GM19025 (cell line): ENCODE data around the gene LRRC49.
"Not testable (repeated sequence)": the region's sequence is repeated elsewhere in the genome, so short reads cannot be mapped to it uniquely, and the experiment has no call there.

ENCODE experiments used
- ATAC-seq: cut with Tn5 transposase; IDR thresholded peaks from one replicate; pipeline ENCODE4 v1.9.1; 2021; ENCODE audit warnings: mild to moderate bottlenecking, low read depth, moderate library complexity; ENCODE audit not compliant: unreplicated experiment

LRRC49 gene, protein sequence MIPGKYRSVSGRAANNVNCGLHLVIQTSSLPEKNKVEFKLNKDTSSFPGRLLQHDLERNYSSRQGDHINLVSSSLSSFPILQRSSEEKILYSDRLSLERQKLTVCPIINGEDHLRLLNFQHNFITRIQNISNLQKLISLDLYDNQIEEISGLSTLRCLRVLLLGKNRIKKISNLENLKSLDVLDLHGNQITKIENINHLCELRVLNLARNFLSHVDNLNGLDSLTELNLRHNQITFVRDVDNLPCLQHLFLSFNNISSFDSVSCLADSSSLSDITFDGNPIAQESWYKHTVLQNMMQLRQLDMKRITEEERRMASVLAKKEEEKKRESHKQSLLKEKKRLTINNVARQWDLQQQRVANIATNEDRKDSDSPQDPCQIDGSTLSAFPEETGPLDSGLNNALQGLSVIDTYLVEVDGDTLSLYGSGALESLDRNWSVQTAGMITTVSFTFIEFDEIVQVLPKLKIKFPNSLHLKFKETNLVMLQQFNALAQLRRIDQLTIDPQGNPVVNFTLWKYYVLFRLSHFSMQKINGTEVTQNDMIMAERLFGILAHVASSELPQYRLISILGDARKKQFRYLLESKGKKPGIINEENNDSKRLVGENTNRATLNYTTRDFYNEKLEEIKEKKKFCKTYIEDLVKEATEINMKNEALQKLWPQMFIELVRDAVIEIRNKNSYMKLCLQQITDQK

DNA sequence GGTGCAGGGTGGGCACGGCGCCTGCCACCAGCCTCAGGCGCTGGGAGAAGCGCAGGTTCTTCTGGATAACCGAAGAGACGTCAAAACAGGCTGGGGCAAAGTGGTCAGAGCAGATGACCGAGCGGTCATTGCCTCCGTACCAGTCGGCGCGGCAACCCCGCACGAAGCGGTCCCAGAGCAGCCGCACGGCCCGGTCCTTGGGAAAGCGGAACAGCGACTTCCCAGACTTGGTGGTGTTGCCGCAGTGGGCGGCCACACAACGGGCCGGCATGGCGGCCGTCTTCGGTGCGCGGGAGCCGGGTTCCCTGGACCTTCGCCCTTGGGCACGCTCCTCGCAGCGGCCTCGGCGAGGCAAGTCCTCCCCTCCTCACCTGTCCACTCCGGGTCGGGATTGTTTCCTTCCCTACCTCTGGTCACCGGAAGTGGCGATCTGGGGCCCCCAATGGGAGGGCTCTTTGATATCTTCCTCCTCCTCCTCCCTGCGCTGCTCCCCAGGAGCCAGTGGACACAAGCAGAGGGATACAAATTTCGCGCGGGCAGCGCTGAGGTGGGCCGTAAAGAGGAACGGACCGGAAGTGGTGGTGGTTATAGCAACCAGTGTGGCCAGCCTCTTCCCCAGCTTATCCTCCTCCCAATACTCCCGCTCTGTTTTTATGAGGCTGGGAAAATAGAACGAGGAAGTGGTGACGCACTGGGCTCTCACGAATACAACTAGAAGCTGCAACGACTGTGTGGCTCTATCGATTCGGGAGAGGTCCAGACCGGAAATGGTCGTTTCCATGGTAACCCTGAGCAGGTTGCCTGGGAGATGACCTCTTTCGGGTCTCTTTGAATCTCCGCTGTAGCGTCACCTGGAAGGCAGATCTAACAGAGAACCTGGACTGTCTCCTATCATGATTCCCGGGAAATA, at the start of gene LRRC49, which contains the start of gene THAP10:
Gene LRRC49, plus strand, starts transcription at position 825 of the 910 bp plus-strand sequence. Its CDS starts 69 bp downstream, at position 894.
Gene THAP10, minus strand, starts transcription at position 432 of the 910 bp plus-strand sequence. Its CDS starts 161 bp downstream, at position 271.
- ATAC-seq, result peak; percentile 68

DNA sequence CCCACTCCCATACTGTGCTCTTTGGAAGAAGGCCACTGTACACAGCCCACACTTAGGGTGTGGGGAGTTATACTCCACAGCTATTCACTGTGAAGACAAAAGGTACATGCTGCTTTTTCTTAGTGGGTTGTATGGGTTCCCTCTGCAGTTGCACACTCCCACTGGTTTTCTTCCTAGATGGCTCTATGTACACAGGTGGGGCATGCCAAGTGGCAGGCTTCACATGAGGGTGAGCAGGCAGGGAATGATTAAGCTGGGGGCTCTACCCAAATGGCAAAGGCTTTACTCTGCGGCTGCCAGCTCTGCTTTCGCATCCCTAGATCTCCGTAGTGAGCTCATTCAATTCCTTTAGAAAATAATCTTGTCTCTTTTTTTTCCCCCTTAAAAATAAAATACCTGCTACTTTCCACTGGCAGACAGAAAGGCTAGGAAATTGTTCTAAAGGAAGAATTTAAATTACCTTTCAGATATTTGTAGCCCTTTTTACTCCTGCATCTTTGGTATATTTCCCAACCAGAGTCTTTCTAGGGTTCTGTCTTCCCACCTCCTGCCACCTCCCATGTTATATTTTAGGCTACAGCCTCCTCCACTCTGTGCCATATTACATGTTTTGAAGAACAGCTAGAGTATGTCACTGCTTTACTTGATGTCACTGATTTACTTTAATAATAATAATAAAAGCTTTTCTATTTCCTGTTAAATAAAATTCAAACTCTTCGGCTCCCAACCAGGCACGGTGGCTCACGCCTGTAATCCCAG, 46.8 kb upstream of the LRRC49 start:
- no peak for ATAC-seq

DNA sequence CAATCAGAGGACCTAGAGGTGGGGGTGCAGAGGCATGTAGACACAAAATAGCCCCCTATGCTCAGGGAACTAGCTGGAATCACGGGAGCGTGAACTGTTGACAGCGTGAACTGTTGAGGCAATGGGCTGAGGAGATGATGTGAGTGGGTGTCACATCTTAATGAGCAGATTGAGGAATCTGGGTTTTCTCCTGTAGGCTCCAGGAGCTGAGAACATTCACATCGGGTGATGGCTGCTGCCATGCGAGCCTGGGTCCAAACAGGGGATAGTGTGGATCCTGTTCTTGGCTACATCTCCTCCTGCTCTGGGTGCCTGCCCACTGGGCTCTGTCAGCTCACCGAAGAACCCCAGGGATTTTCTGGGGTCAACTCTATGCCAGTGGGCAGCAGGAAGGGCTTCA, 40.7 kb upstream of the LRRC49 start:
- ATAC-seq, result no peak

DNA sequence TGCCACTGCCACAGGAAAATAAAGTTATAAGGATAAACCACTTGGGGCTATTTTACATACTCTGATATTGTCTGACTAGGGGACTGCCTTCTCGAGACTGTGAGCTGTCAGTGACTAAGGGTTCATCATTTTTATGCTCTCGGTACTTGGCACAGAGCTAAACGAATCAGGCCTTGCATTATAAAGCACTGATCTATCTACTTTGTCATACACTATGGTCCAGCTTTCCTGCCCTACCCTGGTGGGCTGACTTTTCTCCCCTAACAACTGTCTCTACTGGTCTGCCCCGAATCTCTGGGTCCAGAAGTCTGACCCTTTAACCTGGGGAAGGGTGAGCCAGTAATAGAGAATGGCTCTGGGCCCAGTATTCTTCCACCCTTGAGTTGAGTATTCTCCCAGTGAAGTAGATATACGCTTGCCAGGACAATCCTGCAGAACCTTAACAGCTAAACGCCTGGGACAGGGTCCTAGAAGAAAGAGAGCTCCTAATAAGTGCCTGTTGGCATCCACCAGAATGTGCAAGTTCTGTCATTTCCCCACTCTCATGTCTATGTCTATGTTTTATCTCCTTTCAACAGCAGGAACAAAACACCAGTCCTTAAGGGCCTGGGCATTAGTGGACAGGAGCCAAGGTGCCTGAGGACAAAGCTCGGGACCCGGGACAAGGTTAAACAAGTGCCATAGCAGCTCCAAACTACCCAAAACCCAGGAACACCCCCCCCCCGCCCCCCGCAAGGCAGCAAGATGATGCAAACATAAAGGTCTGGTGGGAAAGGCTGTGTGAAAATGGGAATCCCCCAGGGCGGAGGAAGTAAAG, 39.9 kb upstream of the LRRC49 start:
- ATAC-seq, result no peak

DNA sequence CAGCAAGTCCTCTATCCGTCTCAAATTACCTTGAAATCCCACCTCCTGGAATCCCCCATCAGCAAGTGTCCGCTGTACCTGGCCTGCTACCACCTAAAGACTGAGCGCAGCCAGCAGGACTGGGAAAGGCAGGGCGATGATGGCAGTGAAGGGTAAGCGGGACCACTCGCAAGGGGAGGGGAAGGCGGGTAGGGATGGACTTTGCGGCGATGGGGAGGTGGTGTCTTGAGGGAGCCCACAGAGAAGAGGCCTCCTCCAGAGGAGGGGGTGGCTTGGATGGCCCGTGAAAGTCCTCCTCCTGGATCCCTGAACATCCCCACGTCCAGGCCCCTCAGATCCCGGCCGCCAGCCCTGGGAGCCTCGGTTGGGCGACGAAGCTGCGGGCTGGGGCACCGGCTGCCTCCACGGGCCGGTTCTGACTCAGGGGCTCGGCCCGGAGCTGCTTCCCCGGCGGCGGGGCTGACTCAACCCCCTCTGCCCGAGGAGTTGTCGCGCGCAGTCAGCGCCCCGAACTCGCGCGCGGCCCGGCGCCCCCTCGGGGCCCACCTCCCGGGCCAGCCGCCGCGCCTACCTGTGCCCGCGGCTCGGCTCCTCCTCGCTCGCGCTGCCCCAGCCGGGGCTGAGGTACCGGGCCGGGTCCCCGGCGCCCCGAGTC, 39.2 kb upstream of the LRRC49 start:
- no peak for ATAC-seq

DNA sequence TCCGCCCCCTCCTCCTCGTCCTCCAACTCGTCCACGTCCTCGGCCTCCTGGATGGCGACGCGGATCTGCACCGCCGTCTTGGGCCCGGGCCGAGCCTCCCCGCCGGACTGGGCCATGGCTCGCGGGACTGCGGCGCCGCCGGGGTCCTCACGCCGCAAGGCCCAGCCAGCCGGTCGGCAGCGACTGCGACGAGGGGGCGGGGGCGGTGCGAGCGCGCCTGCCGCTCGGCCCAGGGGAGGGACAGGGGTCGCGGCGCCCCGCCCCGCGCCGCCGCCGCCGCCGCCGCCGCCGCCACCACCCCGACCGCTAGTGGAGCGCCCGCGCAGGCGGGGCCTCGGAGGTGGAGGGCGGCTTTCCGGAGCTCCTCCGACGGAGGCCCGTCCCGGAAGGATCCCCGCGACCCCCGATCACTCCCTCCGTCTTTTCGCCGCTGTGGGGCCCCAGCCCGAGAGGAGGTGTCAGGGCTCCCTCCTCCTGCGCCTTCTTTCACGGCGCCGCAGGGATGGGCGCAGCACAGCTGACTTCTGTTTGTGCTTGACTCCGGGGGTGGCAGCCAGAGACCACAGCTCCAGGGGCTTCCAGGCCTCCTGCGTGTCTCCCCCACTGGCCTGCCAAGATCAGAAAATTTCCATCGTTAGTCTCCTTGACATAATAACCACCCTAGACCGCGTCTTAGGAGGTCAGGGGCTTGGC, 38.5 kb upstream of the LRRC49 start, which contains the start of gene LARP6:
Gene LARP6, minus strand, starts transcription at position 185 of the 693 bp plus-strand sequence. Its CDS starts 69 bp downstream, at position 116.
- ATAC-seq, result no peak

DNA sequence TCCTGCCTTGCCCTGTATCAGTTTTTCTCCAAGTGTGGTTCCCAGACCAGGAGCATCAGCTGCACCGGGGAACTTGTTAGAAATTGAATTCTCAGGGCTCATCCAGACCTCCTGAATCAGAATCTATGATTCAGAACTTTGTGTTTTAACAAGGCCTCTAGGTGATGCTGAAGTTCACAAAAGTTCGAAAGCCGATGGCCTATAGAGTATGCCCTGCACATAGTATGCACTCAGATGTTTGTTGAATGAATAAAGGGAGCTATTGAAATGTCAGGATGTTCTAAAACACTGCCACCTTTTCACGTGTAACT, 38.0 kb upstream of the LRRC49 start:
- no peak for ATAC-seq

DNA sequence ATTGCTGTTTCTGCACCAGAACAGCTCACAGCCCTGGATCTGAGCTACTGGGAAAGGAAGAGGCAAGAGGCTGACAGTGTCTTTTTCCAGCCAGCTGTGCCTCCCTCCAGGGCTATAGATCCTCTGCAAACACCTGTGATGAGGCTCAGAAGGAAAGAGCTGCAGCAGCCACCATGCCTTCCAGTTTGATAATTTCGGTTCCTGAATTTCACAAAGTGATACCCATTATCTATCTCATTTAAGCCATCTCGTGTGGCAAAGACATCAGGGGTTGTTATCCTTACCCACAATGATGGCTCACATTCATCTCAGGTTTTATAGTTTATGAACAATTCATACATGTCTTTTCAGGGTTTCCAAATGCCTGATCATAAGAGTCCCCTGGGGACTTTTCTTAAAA, 36.9 kb upstream of the LRRC49 start:
- ATAC-seq, result no peak

DNA sequence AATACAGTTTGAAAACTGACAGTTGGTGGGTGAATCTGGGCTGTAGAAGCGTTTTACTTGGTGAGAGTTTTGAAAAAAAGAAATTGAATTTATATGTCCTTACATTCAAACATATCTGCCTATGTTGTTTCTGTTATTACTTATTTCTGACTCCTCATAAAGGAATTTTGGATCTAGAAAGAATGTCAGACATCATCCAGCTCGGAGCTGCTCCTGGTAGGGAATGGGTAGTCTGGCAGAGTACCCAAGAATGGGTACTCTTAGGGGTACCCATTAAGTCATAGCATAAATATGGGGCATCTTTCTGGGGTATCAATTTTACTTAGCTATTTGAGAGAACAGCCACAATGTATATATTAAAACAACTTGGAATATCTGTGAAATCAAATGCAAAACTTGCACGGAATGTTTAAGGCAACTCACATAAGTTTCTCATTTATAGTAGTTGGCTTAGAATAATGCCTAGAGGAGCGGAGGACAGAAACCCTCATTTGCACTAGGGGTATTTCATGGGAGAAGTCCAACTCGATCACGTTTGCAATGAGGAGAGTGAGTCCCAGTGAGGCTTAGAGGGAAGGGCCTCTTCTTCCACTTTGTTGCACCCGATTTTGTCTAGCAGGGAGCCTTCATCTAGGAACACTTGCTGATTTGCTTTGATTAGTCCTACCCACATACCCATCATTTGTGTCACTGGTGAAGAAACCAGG, 36.3 kb upstream of the LRRC49 start:
- no peak for ATAC-seq

DNA sequence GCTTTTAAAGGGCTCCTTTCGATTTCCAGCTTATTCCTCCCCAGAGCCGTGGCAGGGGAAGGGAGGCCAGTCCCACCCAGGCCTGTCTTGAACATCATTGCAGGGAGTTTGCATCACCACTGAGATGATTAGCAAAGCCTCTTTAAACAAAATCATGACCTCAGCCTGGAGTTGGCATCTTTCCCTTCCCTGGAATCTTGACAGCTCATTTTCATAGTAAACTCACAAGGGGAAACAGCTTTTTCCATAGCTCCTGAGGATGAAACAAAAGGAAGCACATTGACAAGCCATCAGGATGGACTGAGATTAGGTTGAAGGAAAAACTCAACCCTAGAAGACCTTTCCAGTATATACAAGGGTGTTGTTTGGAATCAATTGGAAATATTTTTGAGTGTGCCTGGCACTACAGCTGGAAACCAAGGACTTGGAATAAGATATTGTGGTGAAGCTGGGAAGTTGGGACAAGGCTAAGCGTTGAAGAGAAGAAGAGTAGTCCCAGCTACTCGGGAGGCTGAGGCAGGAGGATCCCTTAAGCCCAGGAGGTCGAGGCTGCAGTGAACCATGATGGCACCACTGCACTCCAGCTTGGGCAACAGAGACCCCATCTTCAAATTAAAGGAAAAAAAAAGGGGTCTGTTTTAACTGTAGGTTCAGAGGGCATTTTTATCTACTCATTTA, 35.6 kb upstream of the LRRC49 start:
- ATAC-seq, result no peak

DNA sequence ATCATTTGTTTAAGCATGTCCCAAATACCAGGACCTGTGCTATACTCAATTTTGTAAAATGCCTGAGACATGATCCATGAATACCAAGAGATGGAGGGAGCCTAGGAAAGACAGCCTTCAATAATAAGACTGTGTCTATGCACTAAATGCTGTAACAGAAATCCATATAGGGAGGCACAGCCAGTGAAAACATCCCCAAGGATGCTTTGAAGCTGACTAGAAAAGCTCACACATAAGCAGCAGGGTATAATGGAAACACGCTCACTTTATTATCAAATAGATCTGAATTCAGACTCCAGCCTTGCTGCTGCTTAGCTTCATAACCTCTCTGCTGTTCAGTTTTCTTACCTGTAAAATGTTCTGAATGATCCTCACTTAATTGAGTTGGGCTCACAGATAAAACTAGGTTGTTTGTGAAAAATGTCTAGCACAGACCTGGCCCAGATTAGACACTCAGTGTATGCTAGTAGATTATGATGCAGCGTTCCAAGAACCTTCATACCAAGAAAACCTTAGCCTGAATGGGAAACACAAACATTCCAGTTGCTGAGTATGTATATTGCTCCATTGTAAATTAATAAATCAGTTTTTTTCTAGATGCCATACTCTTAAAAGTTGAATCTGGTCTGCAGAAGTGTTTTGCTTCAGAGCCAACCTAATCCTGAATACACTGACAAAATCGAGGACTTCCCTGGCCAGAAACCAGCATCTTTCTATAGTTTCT, 34.9 kb upstream of the LRRC49 start:
- ATAC-seq, result no peak

DNA sequence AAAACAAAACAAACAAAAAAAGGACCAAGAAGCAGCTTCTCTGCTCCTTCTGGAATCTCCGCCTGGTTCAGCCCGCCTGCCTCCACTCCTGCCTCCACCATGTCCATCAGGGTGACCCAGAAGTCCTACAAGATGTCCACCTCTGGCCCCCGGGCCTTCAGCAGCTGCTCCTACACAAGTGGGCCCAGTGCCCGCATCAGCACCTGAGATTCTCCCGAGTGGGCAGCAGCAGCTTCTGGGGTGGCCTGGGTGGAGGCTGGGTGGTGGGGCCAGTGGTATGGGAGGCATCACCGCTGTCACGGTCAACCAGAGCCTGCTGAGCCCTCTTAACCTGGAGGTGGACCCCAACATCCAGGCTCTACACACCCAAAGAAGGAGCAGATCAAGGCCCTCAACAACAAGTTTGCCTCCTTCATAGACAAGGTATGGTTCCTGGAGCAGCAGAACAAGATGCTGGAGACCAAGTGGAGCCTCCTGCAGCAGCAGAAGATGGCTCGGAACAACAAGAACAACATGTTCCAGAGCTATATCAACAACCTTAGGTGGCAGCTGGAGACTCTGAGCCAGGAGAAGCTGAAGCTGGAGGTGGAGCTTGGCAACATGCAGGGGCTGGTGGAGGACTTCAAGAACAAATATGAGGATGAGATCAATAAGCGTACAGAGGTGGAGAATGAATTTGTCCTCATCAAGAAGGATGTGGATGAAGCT, 33.9 kb upstream of the LRRC49 start:
- not testable (repeated sequence) for ATAC-seq

DNA sequence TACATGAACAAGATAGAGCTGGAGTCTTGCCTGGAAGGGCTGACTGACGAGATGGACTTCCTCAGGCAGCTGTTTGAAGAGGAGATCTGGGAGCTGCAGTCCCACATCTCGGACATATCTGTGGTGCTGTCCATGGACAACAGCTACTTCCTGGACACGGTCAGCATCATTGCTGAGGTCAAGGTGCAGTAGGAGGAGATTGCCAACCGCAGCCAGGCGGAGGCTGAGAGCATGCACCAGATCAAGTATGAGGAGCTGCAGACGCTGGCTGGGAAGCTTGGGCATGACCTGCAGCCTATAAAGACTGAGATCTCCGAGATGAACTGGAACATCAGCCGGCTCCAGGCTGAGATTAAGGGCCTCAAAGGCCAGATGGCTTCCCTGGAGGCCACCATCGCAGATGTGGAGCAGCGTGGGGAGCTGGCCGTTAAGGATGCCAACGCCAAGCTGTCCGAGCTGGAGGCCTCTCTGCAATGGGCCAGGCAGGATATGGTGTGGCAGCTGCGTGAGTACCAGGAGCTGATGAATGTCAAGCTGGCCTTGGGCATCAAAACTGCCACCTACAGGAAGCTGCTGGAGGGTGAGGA, 33.2 kb upstream of the LRRC49 start:
- ATAC-seq, result no peak

DNA sequence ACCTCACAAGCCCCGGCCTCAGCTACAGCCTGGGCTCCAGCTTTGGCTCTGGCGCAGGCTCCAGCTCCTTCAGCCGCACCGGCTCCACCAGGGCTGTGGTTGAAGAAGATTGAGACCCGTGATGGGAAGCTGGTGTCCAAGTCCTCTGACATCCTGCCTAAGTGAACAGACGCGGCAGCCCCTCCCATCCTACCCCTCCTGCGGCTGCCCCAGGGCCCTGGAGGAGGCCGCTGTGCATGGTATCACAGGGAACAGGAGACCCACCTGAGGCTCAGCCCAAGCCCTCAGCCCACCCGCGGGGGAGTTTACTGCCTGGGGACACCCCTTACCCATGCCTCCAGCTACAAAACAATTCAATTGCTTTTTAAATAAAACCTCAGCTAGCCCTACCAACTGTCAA, 32.6 kb upstream of the LRRC49 start:
- no peak for ATAC-seq

DNA sequence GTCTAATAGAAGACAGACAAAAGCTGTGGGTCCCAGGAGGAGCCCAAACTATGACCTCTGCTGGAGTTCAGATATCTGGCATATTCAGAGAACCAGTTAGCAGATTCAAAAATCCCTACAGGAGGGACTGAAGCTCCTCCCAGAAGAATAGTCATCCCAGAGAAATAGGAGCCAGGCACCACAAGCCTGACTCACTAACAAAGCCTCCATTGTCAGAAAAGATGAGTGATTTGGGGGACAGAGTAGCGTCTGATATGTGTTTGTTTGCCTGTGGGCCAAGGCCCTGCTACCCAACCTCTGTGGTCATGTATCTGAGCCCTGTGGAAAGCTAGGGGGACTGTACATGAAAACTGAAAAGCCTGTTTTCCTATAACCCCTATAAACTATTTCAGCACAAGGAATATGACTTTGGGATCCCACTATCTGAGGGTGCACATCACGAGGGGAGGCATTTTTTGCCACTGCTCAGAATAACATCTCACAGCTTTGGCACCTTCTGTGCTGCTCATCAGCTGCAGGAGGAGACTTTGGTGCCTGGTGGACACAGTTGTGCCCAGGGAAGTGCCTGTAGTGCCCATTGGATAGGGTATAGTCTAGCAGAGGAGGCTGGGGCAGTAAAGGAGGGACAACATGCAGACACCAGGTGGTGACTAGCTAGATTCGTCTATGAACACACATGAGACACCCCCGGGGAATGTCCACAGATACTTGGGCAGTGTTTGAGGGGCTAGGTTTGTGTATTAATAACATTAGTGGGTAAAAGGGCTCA, 29.0 kb upstream of the LRRC49 start:
- ATAC-seq, result no peak
